Lower leg skin (tissue), 3 donors: ENCODE data around the gene KRTAP10-4.

Source experiments
- POLR2A ChIP-seq, 2 donors: fragments of 450-650 bp; IDR thresholded peaks; one replicate each; pipeline ENCODE4 v1.6.1; 2016 to 2017; ENCODE audit warnings: antibody characterized with exemption in 2 of 2, mild to moderate bottlenecking in 1 of 2, moderate library complexity in 1 of 2
- TF ChIP-seq, protein P1 (sequence below), 3 donors: fragments of 450-650 bp; IDR thresholded peaks; one replicate each; pipeline ENCODE4 v1.5.1; 2016; ENCODE audit warnings: antibody characterized with exemption in 3 of 3, mild to moderate bottlenecking in 3 of 3, moderate library complexity in 2 of 3

GRCh38 chr21:44571844-44572782 is 1.4 kb upstream of the KRTAP10-4 start:
- TF ChIP-seq POLR2A (IDR thresholded peaks at IDR 0.05), result no peak
- TF ChIP-seq, protein P1, sequence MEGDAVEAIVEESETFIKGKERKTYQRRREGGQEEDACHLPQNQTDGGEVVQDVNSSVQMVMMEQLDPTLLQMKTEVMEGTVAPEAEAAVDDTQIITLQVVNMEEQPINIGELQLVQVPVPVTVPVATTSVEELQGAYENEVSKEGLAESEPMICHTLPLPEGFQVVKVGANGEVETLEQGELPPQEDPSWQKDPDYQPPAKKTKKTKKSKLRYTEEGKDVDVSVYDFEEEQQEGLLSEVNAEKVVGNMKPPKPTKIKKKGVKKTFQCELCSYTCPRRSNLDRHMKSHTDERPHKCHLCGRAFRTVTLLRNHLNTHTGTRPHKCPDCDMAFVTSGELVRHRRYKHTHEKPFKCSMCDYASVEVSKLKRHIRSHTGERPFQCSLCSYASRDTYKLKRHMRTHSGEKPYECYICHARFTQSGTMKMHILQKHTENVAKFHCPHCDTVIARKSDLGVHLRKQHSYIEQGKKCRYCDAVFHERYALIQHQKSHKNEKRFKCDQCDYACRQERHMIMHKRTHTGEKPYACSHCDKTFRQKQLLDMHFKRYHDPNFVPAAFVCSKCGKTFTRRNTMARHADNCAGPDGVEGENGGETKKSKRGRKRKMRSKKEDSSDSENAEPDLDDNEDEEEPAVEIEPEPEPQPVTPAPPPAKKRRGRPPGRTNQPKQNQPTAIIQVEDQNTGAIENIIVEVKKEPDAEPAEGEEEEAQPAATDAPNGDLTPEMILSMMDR (IDR thresholded peaks at IDR 0.05), result no peak
